Activated CD8-positive, alpha-beta T cell treated with anti-CD3 and anti-CD28 coated beads for 36 hours (primary cell): Measurements from ENCODE around the gene PLCB4. TPM values are rescaled to one million over a fixed set of nuclear protein-coding genes. Genes with fewer than 3 reads are reported as not detected.

Experiments
- ATAC-seq: fragments of 200-7000 bp; cut with Tn5 transposase; one replicate; pipeline ENCODE4 v1.10.0; 2021; ENCODE audit warnings: mild to moderate bottlenecking, moderate library complexity
- CTCF ChIA-PET: fragments of 350-600 bp; sonication (Branson Sonifier 250); formaldehyde crosslinking; loops from one replicate; lab custom pipeline; 2021; ENCODE audit warnings: antibody characterized with exemption; lab: Charles Lee
- POLR2A ChIA-PET: fragments of 350-600 bp; sonication (Branson Sonifier 250); formaldehyde crosslinking; loops from one replicate; lab custom pipeline; 2021; ENCODE audit warnings: antibody characterized with exemption; lab: Charles Lee
- DNase-seq: peaks from one replicate; pipeline ENCODE4 v3.0.0-alpha.2; 2020
- H3K27ac Mint-ChIP-seq: one replicate; pipeline ENCODE4 v1.8.0; 2021; ENCODE audit warnings: mild to moderate bottlenecking, mixed read lengths
- H3K27me3 Mint-ChIP-seq: one replicate; pipeline ENCODE4 v1.8.0; 2021; ENCODE audit warnings: mixed read lengths
- H3K36me3 Mint-ChIP-seq: one replicate; pipeline ENCODE4 v1.8.0; 2021; ENCODE audit warnings: low read depth, mixed read lengths
- H3K4me1 Mint-ChIP-seq: one replicate; pipeline ENCODE4 v1.8.0; 2021; ENCODE audit warnings: low read depth, mixed read lengths
- H3K4me3 Mint-ChIP-seq: one replicate; pipeline ENCODE4 v1.8.0; 2021; ENCODE audit warnings: mild to moderate bottlenecking, moderate library complexity, mixed read lengths
- H3K9me3 Mint-ChIP-seq: one replicate; pipeline ENCODE4 v1.8.0; 2021; ENCODE audit warnings: mixed read lengths
- CTCF ChIP-seq: fragments of 200-600 bp; IDR thresholded peaks from one replicate; pipeline ENCODE4 v1.8.0; 2022; ENCODE audit warnings: antibody characterized with exemption, mild to moderate bottlenecking
- intact Hi-C: fragments of 100-400 bp; cut with micrococcal nuclease; formaldehyde crosslinking; loops from one replicate; pipeline ENCODE4 v1.10.0; 2022
- total RNA-seq, 2 experiments: library from RNA; stranded (reverse); gene quantifications; one replicate each; pipeline ENCODE4 v1.2.3, GENCODE V29; 2021

Gene PLCB4
- total RNA-seq, 2 experiments from 2014 or later = not detected

DNA sequence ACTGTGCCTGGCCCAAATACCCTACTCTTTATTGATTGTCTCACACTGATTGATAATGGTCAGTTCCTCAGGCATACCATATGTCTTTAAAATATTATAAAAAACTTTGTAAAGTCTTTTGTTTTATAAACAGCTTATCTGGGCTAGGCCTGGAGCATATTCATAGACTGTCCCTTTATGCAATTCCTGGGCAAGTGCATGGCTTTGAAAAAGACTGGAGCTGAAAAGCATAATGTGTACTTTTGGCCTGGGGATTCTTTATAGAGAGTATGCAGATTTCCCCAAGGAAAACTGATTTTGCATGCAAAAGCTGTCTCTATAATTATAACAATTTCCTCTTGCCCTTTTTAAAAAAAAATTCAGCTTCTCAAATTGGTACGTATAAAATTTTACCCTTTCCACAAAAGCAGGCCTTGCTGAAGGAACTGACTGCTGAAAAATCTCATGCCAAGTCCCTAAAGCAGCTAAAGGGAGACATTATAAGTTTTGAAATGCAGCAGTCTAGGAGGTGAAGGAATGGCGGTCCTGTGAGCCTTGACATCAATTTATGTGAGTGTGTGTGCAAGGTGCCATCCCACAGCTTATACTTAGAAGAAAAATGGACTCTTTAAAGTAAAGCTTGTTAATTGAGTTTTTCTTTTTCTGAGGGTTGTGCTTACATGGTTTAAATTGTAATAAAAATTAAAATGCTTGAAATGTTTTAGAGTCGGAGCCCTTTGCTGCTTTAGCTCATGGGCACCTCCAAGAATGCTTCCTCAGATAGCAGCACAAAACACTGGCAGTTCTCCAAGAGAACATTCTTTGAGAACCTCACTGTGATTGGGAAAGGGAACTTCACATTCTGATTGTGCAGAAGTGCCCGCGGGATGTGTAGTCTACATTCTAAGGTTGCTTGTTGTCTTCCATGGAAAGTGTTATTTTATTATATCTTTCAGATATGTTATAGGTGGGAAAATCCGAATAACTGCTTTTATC lies 43.9 kb downstream of the PLCB4 start:
- intact Hi-C loops = loop anchor here (10.0 kb wide), 1 partner anchor 62 kb away; no protein-coding TSS in a partner anchor
- POLR2A ChIA-PET = interaction anchor here (0.7 kb wide), 1 partner anchor 1132 kb away, joined by 3 read pairs; no protein-coding TSS in a partner anchor
- Mint-ChIP-seq H3K9me3 (no peaks in the 10 kb centered on the region), H3K36me3 (no peaks in the 10 kb centered on the region), H3K4me3 (no peak overlapping the region), H3K27ac (no peak overlapping the region), H3K27me3 (no peaks in the 10 kb centered on the region), H3K4me1 (no peaks in the 10 kb centered on the region)
- CTCF ChIA-PET = interaction anchor here (1.4 kb wide), 1 partner anchor 23 kb away, joined by 3 read pairs; no protein-coding TSS in a partner anchor
- no peak for DNase-seq
- ATAC-seq = no peak
- TF ChIP-seq CTCF = no peak

- ATAC-seq (no peak), DNase-seq (no peak)
- POLR2A ChIA-PET = interaction anchor here (0.5 kb wide), 1 partner anchor 379 kb away, joined by 3 read pairs; no protein-coding TSS in a partner anchor
- Mint-ChIP-seq H3K4me3 (no peak overlapping the region), H3K9me3 (no peaks in the 10 kb centered on the region), H3K27ac (no peak overlapping the region), H3K36me3 (no peaks in the 10 kb centered on the region), H3K4me1 (no peaks in the 10 kb centered on the region), H3K27me3 (no peaks in the 10 kb centered on the region)
- TF ChIP-seq CTCF = no peak
- CTCF ChIA-PET = no interaction called here
- intact Hi-C loops = loop anchor here (10.0 kb wide), 1 partner anchor 60 kb away; no protein-coding TSS in a partner anchor
Measured at GRCh38 chr20:9114709-9115108, 45.8 kb downstream of the PLCB4 start.

DNA sequence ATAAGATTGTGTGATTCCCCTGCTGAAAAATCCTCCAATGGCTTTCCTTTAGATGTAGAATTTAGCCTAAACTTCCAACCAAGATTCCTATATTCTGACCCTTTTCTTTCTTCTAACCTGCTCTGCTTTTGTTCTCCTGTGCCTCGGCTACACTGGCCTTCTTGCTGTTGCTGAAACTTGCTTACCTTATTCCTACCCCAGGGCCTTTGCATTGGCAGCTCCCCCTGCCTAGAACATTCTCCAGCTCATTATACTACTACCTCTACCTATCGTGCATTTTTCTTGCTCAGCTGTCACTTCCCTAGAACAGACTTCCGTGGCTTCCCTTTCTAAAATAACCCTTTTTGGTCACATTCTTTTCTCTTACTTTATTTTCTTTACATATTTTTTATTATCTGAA lies 48.7 kb downstream of the PLCB4 start:
- ChIA-PET CTCF (no interaction called here), POLR2A (no interaction called here)
- ATAC-seq (no peak), DNase-seq (no peak)
- no peak overlapping the region for H3K27ac Mint-ChIP-seq
- intact Hi-C loops = loop anchor here (10.0 kb wide), 1 partner anchor 57 kb away; no protein-coding TSS in a partner anchor
- no peaks in the 10 kb centered on the region for H3K27me3 Mint-ChIP-seq
- no peak for TF ChIP-seq CTCF
- H3K4me1 Mint-ChIP-seq = no peaks in the 10 kb centered on the region
- no peaks in the 10 kb centered on the region for H3K36me3 Mint-ChIP-seq
- H3K4me3 Mint-ChIP-seq = no peak overlapping the region
- H3K9me3 Mint-ChIP-seq = no peaks in the 10 kb centered on the region

DNA sequence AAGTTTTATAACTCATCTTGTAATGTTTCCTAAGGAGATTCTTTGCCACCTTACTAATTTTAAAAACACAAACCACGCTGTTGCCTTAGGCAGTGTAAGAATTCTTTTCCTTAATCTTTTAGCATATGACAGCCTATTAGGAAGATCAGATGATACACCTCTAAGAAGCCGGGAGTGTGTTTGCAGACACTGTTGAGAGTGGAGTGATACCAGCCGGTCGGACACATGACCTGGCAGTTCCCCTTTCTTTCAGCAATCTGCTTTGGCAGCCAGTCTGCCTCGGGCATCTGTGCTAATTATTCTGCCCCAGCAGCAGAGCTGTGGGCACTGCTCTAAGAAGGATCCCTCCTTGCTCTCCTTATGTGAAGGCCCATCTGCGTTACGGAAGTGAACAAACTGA lies 50.9 kb downstream of the PLCB4 start:
- Mint-ChIP-seq H3K9me3 (no peaks in the 10 kb centered on the region), H3K36me3 (no peaks in the 10 kb centered on the region), H3K4me3 (no peak overlapping the region), H3K27me3 (no peaks in the 10 kb centered on the region), H3K4me1 (no peaks in the 10 kb centered on the region), H3K27ac (no peak overlapping the region)
- ATAC-seq = no peak
- no peak for DNase-seq
- TF ChIP-seq CTCF = no peak
- ChIA-PET POLR2A (no interaction called here), CTCF (no interaction called here)
- intact Hi-C loops = loop anchor here (10.0 kb wide), 1 partner anchor 55 kb away; no protein-coding TSS in a partner anchor

DNA sequence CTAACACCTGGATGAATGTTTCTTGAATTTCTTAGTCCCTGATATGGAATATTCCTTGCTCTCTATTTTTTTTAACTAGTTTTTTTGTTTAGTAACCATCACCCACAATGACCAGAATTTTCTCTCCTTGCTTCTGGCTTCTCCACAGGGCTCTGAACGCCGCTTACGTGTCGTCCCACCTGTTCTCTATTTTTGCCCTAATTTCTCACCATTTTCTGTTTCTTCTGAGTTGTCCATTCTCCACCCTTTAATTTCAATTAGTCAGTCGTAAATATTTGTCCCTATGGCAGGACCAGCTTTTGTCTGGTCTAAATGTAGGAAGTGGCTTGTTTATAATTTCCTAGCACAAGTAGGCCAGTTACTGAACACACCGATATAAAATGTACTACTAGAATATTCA lies 52.3 kb downstream of the PLCB4 start:
- H3K36me3 Mint-ChIP-seq = no peaks in the 10 kb centered on the region
- TF ChIP-seq CTCF = no peak
- no peaks in the 10 kb centered on the region for H3K27me3 Mint-ChIP-seq
- no peaks in the 10 kb centered on the region for H3K9me3 Mint-ChIP-seq
- no peak overlapping the region for H3K27ac Mint-ChIP-seq
- POLR2A ChIA-PET = no interaction called here
- no peak overlapping the region for H3K4me3 Mint-ChIP-seq
- no peak for ATAC-seq
- H3K4me1 Mint-ChIP-seq = no peaks in the 10 kb centered on the region
- CTCF ChIA-PET = no interaction called here
- no peak for DNase-seq
- intact Hi-C loops = no loop called here
